Chondrocyte (in vitro differentiated cells): Measurements from ENCODE around the gene SHROOM2. TPM values are rescaled to one million over a fixed set of nuclear protein-coding genes. Genes with fewer than 3 reads are reported as not detected.

Experiments used
- DNase-seq: peaks from one replicate; pipeline ENCODE4 v3.0.0; 2021; ENCODE audit warnings: mixed read lengths, low spot score
- H3K27ac Mint-ChIP-seq: one replicate; pipeline ENCODE4 v1.8.0; 2021; ENCODE audit warnings: mild to moderate bottlenecking, moderate library complexity, mixed read lengths; ENCODE audit not compliant: unreplicated experiment
- H3K27me3 Mint-ChIP-seq: 2 replicates; pipeline ENCODE4 v1.8.0; 2021; ENCODE audit warnings: low read depth, mixed read lengths
- H3K36me3 Mint-ChIP-seq: 2 replicates; pipeline ENCODE4 v1.8.0; 2021; ENCODE audit warnings: low read depth, mixed read lengths
- H3K4me1 Mint-ChIP-seq: 2 replicates; pipeline ENCODE4 v1.8.0; 2021; ENCODE audit warnings: low read depth, mild to moderate bottlenecking, mixed read lengths
- H3K4me3 Mint-ChIP-seq: one replicate; pipeline ENCODE4 v1.8.0; 2021; ENCODE audit warnings: mild to moderate bottlenecking, moderate library complexity, mixed read lengths; ENCODE audit not compliant: unreplicated experiment
- H3K9me3 Mint-ChIP-seq: 2 replicates; pipeline ENCODE4 v1.8.0; 2021; ENCODE audit warnings: low read depth, mixed read lengths
- CTCF ChIP-seq: fragments of 200-600 bp; sonication (generic); IDR thresholded peaks from 2 replicates; pipeline ENCODE4 v1.5.0; 2021; ENCODE audit warnings: antibody characterized with exemption, mild to moderate bottlenecking, moderate library complexity
- total RNA-seq: library from RNA; stranded (reverse); gene quantifications from 3 replicates; pipeline ENCODE4 v1.2.1, GENCODE V29; 2021

Gene SHROOM2
- total RNA-seq, 1 donor from 2014 or later: 4.4 TPM

- H3K4me1 Mint-ChIP-seq: peaks cover 60% of the 10 kb centered on the region
- DNase-seq: no peak
- no peaks in the 10 kb centered on the region for H3K36me3 Mint-ChIP-seq
- peaks cover 21% of the 10 kb centered on the region for H3K9me3 Mint-ChIP-seq
- no peak for TF ChIP-seq CTCF
- H3K4me3 Mint-ChIP-seq: no peak overlapping the region
- H3K27me3 Mint-ChIP-seq: no peaks in the 10 kb centered on the region
- no peak overlapping the region for H3K27ac Mint-ChIP-seq
Observed at GRCh38 chrX:9902656-9903055, 116.4 kb downstream of the SHROOM2 start.

GRCh38 chrX:9903146-9903545 is 116.9 kb downstream of the SHROOM2 start:
- Mint-ChIP-seq H3K4me3 (no peak overlapping the region), H3K27me3 (no peaks in the 10 kb centered on the region), H3K9me3 (peaks cover 25% of the 10 kb centered on the region), H3K4me1 (peaks cover 60% of the 10 kb centered on the region), H3K27ac (no peak overlapping the region), H3K36me3 (no peaks in the 10 kb centered on the region)
- TF ChIP-seq CTCF: no peak
- DNase-seq: no peak

- H3K36me3 Mint-ChIP-seq: no peaks in the 10 kb centered on the region
- peak overlapping the region; percentile 31 for H3K4me3 Mint-ChIP-seq
- peaks cover 19% of the 10 kb centered on the region for H3K9me3 Mint-ChIP-seq
- DNase-seq: no peak
- H3K27me3 Mint-ChIP-seq: no peaks in the 10 kb centered on the region
- H3K27ac Mint-ChIP-seq: peak overlapping the region; percentile 90
- H3K4me1 Mint-ChIP-seq: peaks cover 39% of the 10 kb centered on the region
- TF ChIP-seq CTCF: no peak
Observed at GRCh38 chrX:9905288-9905687, 119.1 kb downstream of the SHROOM2 start.

GRCh38 chrX:9905721-9906120 is 119.5 kb downstream of the SHROOM2 start:
- TF ChIP-seq CTCF: no peak
- Mint-ChIP-seq H3K27ac (peak overlapping the region; percentile 90), H3K9me3 (peaks cover 17% of the 10 kb centered on the region), H3K4me1 (peaks cover 37% of the 10 kb centered on the region), H3K4me3 (peak overlapping the region; percentile 31), H3K36me3 (no peaks in the 10 kb centered on the region), H3K27me3 (no peaks in the 10 kb centered on the region)
- DNase-seq: no peak

- H3K27ac Mint-ChIP-seq: no peak overlapping the region
- no peaks in the 10 kb centered on the region for H3K27me3 Mint-ChIP-seq
- H3K36me3 Mint-ChIP-seq: no peaks in the 10 kb centered on the region
- H3K4me1 Mint-ChIP-seq: peaks cover 48% of the 10 kb centered on the region
- DNase-seq: peak; percentile 56
- peaks cover 16% of the 10 kb centered on the region for H3K9me3 Mint-ChIP-seq
- no peak overlapping the region for H3K4me3 Mint-ChIP-seq
- TF ChIP-seq CTCF: no peak
Observed at GRCh38 chrX:9906919-9907318, 120.7 kb downstream of the SHROOM2 start.
